Activated gamma-delta T cell (primary cell): Measurements from ENCODE around the gene DLL4.
A peak's percentile ranks its signal among the peaks of the same experiment; 100 is the strongest.

Source experiments
- DNase-seq: peaks from one replicate; lab custom pipeline; 2025; lab: John Stamatoyannopoulos, UW

DLL4 gene

DNA sequence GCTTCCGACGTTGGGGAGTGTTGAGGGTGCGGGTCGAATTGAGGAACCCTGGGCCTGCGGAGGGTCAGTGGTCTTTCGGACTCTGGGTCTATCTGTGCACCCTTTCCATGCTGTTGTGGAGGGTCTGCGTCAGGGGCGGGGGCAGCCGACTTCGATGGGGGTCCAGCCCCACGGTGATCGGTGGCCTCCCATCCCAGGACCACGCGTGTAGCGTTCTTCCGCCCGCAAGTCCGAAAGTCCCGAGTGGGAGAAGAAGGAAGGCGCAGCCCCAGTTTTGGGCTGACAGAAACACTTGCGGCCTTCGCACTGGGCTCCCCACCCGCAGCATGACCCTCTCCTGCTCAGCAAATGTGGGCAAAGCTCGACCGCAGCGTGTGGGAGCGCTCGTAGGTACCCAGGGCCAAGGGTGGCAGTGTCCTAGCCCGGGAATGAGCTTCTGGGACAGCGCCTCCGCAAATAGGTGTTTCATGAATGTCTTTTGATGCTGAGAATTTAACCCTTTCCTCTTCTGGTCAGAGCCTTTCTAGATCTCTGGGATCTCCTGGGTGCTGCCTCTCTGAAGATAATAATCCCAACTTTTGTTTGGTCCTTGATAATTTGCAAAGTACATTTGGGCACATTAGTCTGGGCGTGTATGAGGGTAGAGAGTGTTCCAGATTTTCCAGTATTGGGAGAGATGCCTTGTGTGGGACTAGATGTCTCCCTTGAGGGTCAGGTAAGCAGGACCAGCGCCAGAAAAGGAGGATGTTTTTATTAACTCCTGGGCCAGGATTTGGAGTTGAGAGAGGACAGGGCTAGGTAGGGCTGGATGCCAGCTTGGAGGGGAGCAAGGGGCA lies 2.3 kb upstream of the DLL4 start:
- no peak for DNase-seq

- no peak for DNase-seq
Observed at GRCh38 chr15:40927495-40927872, 1.7 kb upstream of the DLL4 start.

DNA sequence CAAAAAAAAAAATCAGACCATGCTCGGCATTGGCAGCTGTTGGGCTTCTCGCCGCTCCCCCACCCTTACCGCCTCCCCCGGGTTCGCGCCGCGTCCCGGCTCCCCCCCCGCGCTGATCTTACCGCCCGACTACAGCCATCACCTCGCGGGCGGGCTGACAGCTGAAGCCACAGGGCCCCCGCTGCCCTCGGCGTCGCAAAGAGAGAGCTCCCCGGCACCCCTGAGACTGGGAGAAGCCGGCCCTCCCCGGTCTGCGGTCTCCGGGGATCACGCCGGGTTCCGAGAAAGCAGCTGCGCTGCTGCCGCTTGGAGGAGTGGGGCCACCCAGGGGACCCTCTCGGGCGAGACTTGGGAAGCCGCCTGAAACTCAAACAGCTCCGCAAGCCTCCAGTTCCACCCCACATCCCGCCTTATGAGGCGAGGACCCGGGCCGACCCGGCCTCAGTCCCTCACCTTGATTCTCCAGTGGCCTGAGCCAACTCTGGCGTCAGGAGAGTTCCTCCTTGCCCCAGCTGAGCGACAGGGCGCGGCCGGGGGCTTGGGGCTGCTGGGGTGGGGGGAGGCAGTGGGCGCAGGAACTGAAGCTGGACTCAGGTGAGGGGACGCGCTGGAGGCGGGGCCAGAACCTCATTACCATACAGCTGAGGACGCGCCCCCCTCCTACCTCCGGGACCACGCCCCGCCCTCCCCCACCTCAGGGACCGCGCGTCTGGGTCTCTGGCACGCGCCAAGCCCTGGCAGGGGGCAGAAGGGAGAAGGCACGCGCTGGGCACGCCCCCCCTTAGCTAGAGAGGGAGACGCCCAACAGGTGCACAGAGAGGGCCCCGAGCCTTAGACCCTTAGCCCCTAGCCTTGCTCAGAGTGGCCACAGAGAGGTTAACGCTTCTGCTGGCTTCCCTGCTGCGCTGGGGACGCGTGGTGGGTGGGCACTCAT lies 1.0 kb upstream of the DLL4 start:
- peak; percentile 19 for DNase-seq

GRCh38 chr15:40929660-40930429 lies 705 bp downstream of the DLL4 start:
- no peak for DNase-seq

DNA sequence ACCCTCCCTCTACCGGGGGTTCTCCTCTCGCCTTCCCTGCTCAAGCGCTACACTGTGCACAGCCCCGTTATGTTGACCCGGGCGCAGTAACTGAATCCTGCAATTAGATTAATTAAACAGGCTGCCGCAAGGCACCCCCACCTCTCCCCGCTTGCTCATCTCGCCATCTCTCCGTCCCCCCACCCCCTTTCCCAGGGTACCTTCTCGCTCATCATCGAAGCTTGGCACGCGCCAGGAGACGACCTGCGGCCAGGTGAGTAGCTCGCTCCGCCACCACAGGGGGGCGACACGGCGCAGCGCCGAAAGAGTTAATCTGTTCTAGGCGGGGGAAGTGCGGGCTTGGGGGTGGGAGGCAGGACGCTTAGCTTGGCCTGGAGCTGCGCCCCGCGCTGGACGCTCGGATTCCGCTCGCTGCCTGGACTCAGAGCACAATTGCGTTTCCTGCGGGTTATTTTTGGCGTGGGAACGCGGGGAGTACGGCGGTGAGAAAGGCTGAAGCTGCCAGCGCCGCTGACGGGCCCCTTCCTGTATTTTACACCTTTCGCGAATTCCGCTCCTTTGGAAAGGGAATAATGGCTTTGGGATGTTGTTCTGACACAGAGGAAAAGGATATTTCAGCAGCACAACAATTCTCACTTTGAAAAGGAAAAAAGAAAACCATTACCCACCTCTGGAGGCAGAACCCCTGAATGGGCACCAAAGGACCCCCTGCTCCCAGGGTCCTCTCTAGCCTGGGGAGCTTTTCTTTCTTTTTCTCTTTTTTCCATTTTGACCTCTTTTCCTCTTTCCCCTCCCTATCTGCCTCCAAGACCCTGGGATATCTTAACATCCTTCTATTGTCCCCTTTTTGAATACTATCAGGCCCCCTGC lies 1.5 kb downstream of the DLL4 start:
- no peak for DNase-seq

GRCh38 chr15:40931300-40932142 lies 2.4 kb downstream of the DLL4 start:
- no peak for DNase-seq

GRCh38 chr15:40932156-40932555 lies 3.0 kb downstream of the DLL4 start:
- DNase-seq: no peak

- DNase-seq: no peak
Observed at GRCh38 chr15:40932649-40933516, 3.7 kb downstream of the DLL4 start.

DNA sequence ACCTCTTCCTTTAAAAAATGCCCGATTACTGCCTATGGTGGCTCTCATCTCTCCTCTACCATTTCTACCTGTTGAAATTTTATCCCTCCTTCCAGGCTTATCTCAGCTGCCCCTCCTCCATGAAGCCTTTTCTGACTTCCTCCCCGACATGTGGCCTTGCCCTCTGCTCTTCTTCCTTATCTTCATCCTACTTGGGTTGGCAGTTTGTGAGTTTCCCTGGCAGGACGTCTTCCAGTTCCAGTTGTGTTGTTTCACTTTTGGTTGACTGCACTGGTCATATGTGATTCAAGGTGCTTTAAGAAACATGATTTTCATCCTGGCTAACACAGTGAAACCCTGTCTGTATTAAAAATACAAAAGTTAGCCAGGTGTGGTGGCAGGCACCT lies 4.4 kb downstream of the DLL4 start:
- DNase-seq: no peak

GRCh38 chr15:40934457-40934856 lies 5.3 kb downstream of the DLL4 start:
- no peak for DNase-seq

GRCh38 chr15:40936234-40936708 lies 7.1 kb downstream of the DLL4 start:
- DNase-seq: no peak

DNA sequence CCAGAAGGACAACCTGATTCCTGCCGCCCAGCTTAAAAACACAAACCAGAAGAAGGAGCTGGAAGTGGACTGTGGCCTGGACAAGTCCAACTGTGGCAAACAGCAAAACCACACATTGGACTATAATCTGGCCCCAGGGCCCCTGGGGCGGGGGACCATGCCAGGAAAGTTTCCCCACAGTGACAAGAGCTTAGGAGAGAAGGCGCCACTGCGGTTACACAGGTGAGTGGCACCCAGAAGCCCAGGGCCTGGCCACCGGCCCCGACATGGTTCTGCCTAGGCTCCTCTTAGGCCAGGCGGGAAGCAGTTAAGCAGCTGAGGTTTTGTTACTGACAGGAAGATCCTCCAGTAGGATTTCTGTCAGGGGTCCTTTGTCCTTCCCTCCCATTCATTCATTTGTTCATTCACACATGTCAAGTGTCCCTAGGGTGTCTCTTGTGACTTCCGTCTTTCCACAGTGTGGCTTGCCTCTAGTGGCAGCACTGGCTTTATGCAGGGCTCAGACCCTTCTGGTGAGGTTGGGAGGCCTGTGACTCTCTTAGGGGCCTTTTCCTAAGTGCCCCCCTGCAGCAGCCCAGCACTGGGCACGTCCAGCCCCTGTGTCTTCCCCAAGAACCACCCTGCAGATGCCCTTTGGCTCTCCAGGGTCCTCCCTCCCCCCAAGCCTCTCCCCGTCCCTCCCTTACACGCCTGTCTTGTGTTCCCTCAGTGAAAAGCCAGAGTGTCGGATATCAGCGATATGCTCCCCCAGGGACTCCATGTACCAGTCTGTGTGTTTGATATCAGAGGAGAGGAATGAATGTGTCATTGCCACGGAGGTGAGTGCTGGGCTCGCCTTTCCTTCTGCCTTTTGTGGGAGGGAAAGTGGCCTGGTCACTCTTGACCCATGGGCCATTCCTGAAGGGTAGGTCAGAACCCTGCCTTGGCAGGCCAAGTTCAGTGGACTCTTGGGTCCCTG lies 7.8 kb downstream of the DLL4 start:
- no peak for DNase-seq

- DNase-seq: no peak
Observed at GRCh38 chr15:40937762-40938535, 8.8 kb downstream of the DLL4 start.

DNA sequence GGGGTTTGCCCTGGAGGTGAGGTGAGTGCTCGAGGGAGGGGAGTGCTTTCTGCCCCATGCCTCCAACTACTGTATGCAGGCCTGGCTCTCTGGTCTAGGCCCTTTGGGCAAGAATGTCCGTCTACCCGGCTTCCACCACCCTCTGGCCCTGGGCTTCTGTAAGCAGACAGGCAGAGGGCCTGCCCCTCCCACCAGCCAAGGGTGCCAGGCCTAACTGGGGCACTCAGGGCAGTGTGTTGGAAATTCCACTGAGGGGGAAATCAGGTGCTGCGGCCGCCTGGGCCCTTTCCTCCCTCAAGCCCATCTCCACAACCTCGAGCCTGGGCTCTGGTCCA lies 9.4 kb downstream of the DLL4 start:
- no peak for DNase-seq

DNA sequence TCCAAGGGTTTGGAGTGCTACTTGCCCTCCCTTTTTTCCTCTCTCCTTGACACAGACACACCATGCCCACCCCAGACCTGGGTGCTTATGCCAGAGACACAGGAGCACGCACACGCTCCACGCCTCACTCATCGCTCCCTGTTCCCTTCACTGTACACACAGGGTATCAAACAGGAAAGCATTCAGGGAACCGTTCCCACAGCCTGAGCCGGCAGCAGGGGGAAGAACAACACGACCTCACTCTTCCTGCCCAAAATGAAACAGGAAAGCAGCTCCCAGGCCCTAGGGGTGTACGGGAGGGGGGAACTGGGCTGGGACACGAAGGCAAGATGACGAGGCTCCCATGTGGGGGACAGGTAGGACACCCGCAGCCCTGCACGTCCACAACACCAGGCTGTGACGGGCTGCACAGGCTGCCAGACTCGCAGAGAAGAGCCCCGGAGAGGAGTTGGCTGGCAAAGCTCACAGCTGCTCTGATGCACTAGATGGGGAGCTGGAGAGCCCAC lies 11.2 kb downstream of the DLL4 start:
- DNase-seq: no peak

- DNase-seq: no peak
Observed at GRCh38 chr15:40941068-40941527, 12.0 kb downstream of the DLL4 start.
